OCI-LY3 (cell line): ENCODE measurements around the gene ARHGAP24.

Experiments used
- H2AFZ ChIP-seq: fragments of 200-600, 300-600 bp; shearing (Covaris generic); 2 replicates; pipeline ENCODE4 v1.6.0; 2014; ENCODE audit warnings: antibody characterized with exemption, low read depth, low read length
- H3K27ac ChIP-seq: fragments of 200-600, 300-600 bp; sonication (generic); 2 replicates; pipeline ENCODE4 v1.5.1; 2014; ENCODE audit warnings: mild to moderate bottlenecking, low read length, moderate library complexity, mixed read lengths
- H3K27me3 ChIP-seq: fragments of 200-600, 300-600 bp; sonication (generic); 2 replicates; pipeline ENCODE4 v1.6.1; 2014; ENCODE audit warnings: low read depth, low read length, mixed read lengths
- H3K36me3 ChIP-seq: fragments of 200-600, 300-600 bp; sonication (generic); replicated peaks from 2 replicates; pipeline ENCODE3; 2014; ENCODE audit warnings: low read depth, low read length, mixed read lengths
- H3K4me1 ChIP-seq: fragments of 300-600, 200-600 bp; sonication (generic); 2 replicates; pipeline ENCODE4 v1.6.1; 2014; ENCODE audit warnings: low read length, mixed read lengths
- H3K4me2 ChIP-seq: fragments of 200-600, 300-600 bp; sonication (generic); 2 replicates; pipeline ENCODE4 v1.6.1; 2014; ENCODE audit warnings: low read length, mixed read lengths
- H3K4me3 ChIP-seq: fragments of 300-600, 200-600 bp; sonication (generic); 2 replicates; pipeline ENCODE4 v1.5.1; 2014; ENCODE audit warnings: antibody characterized with exemption, mild to moderate bottlenecking, low read length, moderate library complexity
- H3K79me2 ChIP-seq: fragments of 300-600, 200-600 bp; shearing (Covaris generic); 2 replicates; pipeline ENCODE4 v1.6.1; 2014; ENCODE audit warnings: mild to moderate bottlenecking, low read length, mixed read lengths
- H3K9ac ChIP-seq: fragments of 300-600, 200-600 bp; shearing (Covaris generic); 2 replicates; pipeline ENCODE4 v1.6.0; 2014; ENCODE audit warnings: mild to moderate bottlenecking, low read length, moderate library complexity
- H3K9me3 ChIP-seq: fragments of 200-600, 300-600 bp; shearing (Covaris generic); 2 replicates; pipeline ENCODE4 v1.6.1; 2014; ENCODE audit warnings: low read length, mixed read lengths; ENCODE audit not compliant: insufficient read depth
- H4K20me1 ChIP-seq: fragments of 200-600, 300-600 bp; sonication (generic); 2 replicates; pipeline ENCODE4 v1.6.1; 2016; ENCODE audit warnings: low read length, mixed read lengths; ENCODE audit not compliant: insufficient read depth
- CTCF ChIP-seq: fragments of 200-600, 300-600 bp; sonication (generic); IDR thresholded peaks from 2 replicates; pipeline ENCODE4 v1.5.1; 2014; ENCODE audit warnings: antibody characterized with exemption, low read length, low read depth
- EZH2phosphoT487 ChIP-seq: fragments of 200-600 bp; shearing (Covaris generic); IDR thresholded peaks from 2 replicates; pipeline ENCODE4 v1.6.1; 2018; ENCODE audit warnings: antibody characterized with exemption, mixed run types, low read depth

ARHGAP24 gene

DNA sequence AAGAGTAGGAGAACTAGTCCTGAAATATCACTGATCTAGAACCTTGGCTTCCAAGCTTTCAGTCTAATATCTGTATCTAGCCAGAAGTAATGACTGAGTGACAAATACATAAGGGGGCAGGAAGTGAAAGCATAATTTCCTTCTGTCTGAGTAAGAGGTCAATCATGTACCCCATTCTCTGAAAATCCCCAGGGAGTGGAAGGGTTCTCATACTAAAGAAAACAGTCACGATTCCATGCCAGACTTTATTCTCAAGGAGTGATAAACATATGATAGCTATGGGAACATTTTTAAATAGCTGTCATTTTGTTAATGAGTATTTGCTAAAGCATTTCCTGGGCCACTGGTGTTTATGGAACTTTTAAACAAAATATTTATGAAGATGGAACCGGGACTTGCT lies 308.5 kb downstream of the ARHGAP24 start:
- Histone ChIP-seq H3K27ac (no peak overlapping the region), H3K79me2 (peaks cover 32% of the 10 kb centered on the region; the same call in 1 of the 2 replicates), H3K27me3 (no peaks in the 10 kb centered on the region), H3K4me3 (no peak overlapping the region), H3K4me2 (no peak overlapping the region), H3K9ac (no peak overlapping the region), H3K4me1 (peaks cover 27% of the 10 kb centered on the region), H3K9me3 (no peaks in the 10 kb centered on the region), H4K20me1 (peaks cover 31% of the 10 kb centered on the region), H3K36me3 (no peaks in the 10 kb centered on the region), H2AFZ (no peak overlapping the region)
- TF ChIP-seq CTCF: no peak

- TF ChIP-seq EZH2phosphoT487 (no peak), CTCF (no peak)
- no peak overlapping the region for H3K4me3 ChIP-seq
- H3K4me1 ChIP-seq: peaks cover 23% of the 10 kb centered on the region
- no peaks in the 10 kb centered on the region for H3K27me3 ChIP-seq
- H3K79me2 ChIP-seq: peaks cover 28% of the 10 kb centered on the region; the same call in 1 of the 2 replicates
- H4K20me1 ChIP-seq: peaks cover 30% of the 10 kb centered on the region
- no peak overlapping the region for H3K27ac ChIP-seq
- no peaks in the 10 kb centered on the region for H3K36me3 ChIP-seq
- no peak overlapping the region for H3K9ac ChIP-seq
- no peaks in the 10 kb centered on the region for H3K9me3 ChIP-seq
- H3K4me2 ChIP-seq: no peak overlapping the region
- no peak overlapping the region for H2AFZ ChIP-seq
Observed at GRCh38 chr4:85783900-85784299, 308.9 kb downstream of the ARHGAP24 start.

- H3K9me3 ChIP-seq: no peaks in the 10 kb centered on the region
- no peaks in the 10 kb centered on the region for H3K27me3 ChIP-seq
- peaks cover 28% of the 10 kb centered on the region for H4K20me1 ChIP-seq
- no peak overlapping the region for H3K27ac ChIP-seq
- no peak overlapping the region for H3K4me3 ChIP-seq
- H3K4me1 ChIP-seq: peaks cover 19% of the 10 kb centered on the region
- no peak overlapping the region for H3K4me2 ChIP-seq
- no peak overlapping the region for H2AFZ ChIP-seq
- no peaks in the 10 kb centered on the region for H3K36me3 ChIP-seq
- TF ChIP-seq CTCF: no peak
- no peak for TF ChIP-seq EZH2phosphoT487
- no peak overlapping the region for H3K9ac ChIP-seq
- H3K79me2 ChIP-seq: peaks cover 24% of the 10 kb centered on the region; the same call in 1 of the 2 replicates
Observed at GRCh38 chr4:85784348-85784747, 309.4 kb downstream of the ARHGAP24 start.

DNA sequence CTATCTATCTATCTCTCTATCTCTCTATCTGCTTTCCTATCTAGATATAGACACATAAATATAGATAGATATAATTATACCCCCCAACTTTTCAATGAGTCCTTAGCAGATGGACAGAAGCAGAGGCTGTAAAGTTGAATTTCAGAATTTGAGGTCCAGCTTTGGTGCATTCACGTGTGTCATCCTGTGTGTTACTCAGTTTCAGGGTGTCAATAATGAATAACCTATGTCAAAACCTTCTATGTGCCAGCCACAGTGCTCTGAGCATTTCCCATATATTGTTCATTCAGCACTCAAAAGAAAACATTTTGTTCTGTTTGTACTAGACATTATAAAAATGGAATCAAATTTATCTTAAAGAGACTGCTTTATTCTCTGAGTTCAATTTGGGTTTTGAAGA lies 310.0 kb downstream of the ARHGAP24 start:
- peaks cover 28% of the 10 kb centered on the region for H4K20me1 ChIP-seq
- no peak overlapping the region for H3K27ac ChIP-seq
- no peak overlapping the region for H2AFZ ChIP-seq
- H3K9me3 ChIP-seq: no peaks in the 10 kb centered on the region
- H3K9ac ChIP-seq: no peak overlapping the region
- no peaks in the 10 kb centered on the region for H3K36me3 ChIP-seq
- H3K79me2 ChIP-seq: peaks cover 20% of the 10 kb centered on the region; the same call in 1 of the 2 replicates
- H3K4me3 ChIP-seq: no peak overlapping the region
- H3K27me3 ChIP-seq: no peaks in the 10 kb centered on the region
- H3K4me2 ChIP-seq: no peak overlapping the region
- TF ChIP-seq CTCF: no peak
- TF ChIP-seq EZH2phosphoT487: no peak
- peaks cover 16% of the 10 kb centered on the region for H3K4me1 ChIP-seq
